Neural progenitor cell (in vitro differentiated cells): ENCODE results near the gene SRGAP2C. TPM values are rescaled to one million over a fixed set of nuclear protein-coding genes. Genes with fewer than 3 reads are reported as not detected.
A peak's percentile ranks its signal among the peaks of the same experiment; 100 is the strongest.
"Not testable (repeated sequence)": the region's sequence is repeated elsewhere in the genome, so short reads cannot be mapped to it uniquely, and the experiment has no call there.

ENCODE experiments used
- DNase-seq: peaks from one replicate; pipeline ENCODE4 v3.0.0-alpha.2; 2016; ENCODE audit warnings: low spot score
- H2AFZ ChIP-seq: fragments of 200-600 bp; sonication (generic); replicated peaks from 2 replicates; pipeline ENCODE4 v1.6.1; 2016; ENCODE audit warnings: antibody characterized with exemption
- H3F3A ChIP-seq: fragments of 200-600 bp; sonication (generic); 2 replicates; pipeline ENCODE4 v1.6.1; 2016; ENCODE audit warnings: antibody characterized with exemption, low read depth
- H3K27ac ChIP-seq: fragments of 200-600 bp; sonication (generic); 2 replicates; pipeline ENCODE4 v1.5.1; 2016; ENCODE audit warnings: mild to moderate bottlenecking
- H3K27me3 ChIP-seq: fragments of 200-600 bp; sonication (generic); 2 replicates; pipeline ENCODE4 v1.6.1; 2016; ENCODE audit warnings: mild to moderate bottlenecking, moderate library complexity
- H3K36me3 ChIP-seq: fragments of 200-600 bp; sonication (generic); 2 replicates; pipeline ENCODE4 v1.5.1; 2016
- H3K4me1 ChIP-seq: fragments of 200-600 bp; sonication (generic); 2 replicates; pipeline ENCODE4 v1.6.1; 2016; ENCODE audit warnings: mixed run types
- H3K4me2 ChIP-seq: fragments of 200-600 bp; sonication (generic); 2 replicates; pipeline ENCODE4 v1.6.1; 2016
- H3K4me3 ChIP-seq: fragments of 200-600 bp; sonication (generic); 2 replicates; pipeline ENCODE4 v1.5.1; 2016
- H3K79me2 ChIP-seq: fragments of 200-600 bp; sonication (generic); 2 replicates; pipeline ENCODE4 v1.6.1; 2016; ENCODE audit warnings: low read depth
- H3K9ac ChIP-seq: fragments of 200-600 bp; sonication (generic); 2 replicates; pipeline ENCODE4 v1.6.1; 2016
- H3K9me3 ChIP-seq: fragments of 200-600 bp; sonication (generic); 2 replicates; pipeline ENCODE4 v1.5.1; 2016; ENCODE audit warnings: low read depth
- H4K20me1 ChIP-seq: fragments of 200-600 bp; sonication (generic); 2 replicates; pipeline ENCODE4 v1.6.1; 2016; ENCODE audit warnings: low read depth
- H3K27ac Mint-ChIP-seq: 3 replicates; pipeline ENCODE4 v1.8.0; 2021; ENCODE audit warnings: mixed read lengths
- H3K27me3 Mint-ChIP-seq: 2 replicates; pipeline ENCODE4 v1.8.0; 2022; ENCODE audit warnings: low read depth, mild to moderate bottlenecking, inconsistent platforms, moderate library complexity, mixed read lengths; ENCODE audit not compliant: insufficient read depth
- H3K36me3 Mint-ChIP-seq: 3 replicates; pipeline ENCODE4 v1.8.0; 2021; ENCODE audit warnings: mixed read lengths
- H3K4me1 Mint-ChIP-seq: 3 replicates; pipeline ENCODE4 v1.8.0; 2021; ENCODE audit warnings: mixed read lengths
- H3K4me3 Mint-ChIP-seq: 3 replicates; pipeline ENCODE4 v1.8.0; 2021; ENCODE audit warnings: mild to moderate bottlenecking, moderate library complexity, mixed read lengths
- H3K9me3 Mint-ChIP-seq: 3 replicates; pipeline ENCODE4 v1.8.0; 2020; ENCODE audit warnings: mixed read lengths
- total RNA-seq: library from RNA; depleted of rRNA; stranded (reverse); fragments of >200 nt; gene quantifications from 2 replicates; pipeline ENCODE4 v1.2.3, GENCODE V29; 2015; ENCODE audit warnings: low replicate concordance

Gene SRGAP2C
- total RNA-seq, 1 donor from 2014 or later = 26.8 TPM

- not testable (repeated sequence) for H4K20me1 ChIP-seq, H3K4me3 ChIP-seq, H3K27me3 ChIP-seq, H3K9ac ChIP-seq, H3K27ac ChIP-seq, H3K9me3 ChIP-seq, H3K36me3 ChIP-seq, H3K4me2 ChIP-seq, H3K79me2 ChIP-seq, H3K4me1 ChIP-seq, H3K9me3 Mint-ChIP-seq, H3K4me1 Mint-ChIP-seq, H3K27ac Mint-ChIP-seq, H3K36me3 Mint-ChIP-seq, H3K4me3 Mint-ChIP-seq, H3K27me3 Mint-ChIP-seq, H3F3A ChIP-seq, H2AFZ ChIP-seq, DNase-seq
These were observed 194.0 kb downstream of the SRGAP2C start for GRCh38 chr1:121378757-121379156.

DNA sequence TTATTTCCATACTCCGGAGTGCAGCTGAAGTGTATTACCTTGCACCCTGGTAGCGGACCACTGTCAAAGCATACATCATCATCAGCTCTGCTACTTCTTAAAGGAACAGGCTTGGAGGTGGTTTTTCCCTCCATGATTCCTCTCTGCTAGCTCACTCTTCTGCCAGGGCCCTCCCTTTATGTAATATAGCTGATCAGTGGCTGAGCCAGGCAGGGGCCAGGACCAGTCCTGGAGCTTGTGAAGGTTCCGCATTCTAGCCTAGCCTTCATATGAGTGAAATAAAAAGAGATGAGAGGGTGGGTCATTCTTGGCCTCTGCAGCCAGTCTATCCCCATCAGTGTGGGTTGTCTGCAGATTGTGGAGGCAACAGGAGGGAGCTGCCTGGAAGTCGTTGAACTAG is 200.0 kb downstream of the SRGAP2C start:
- H3K4me2 ChIP-seq, H2AFZ ChIP-seq, H3K9me3 ChIP-seq, H3K27ac ChIP-seq, H3K9me3 Mint-ChIP-seq, H3K27ac Mint-ChIP-seq, H3K4me1 ChIP-seq, H3K79me2 ChIP-seq, H3F3A ChIP-seq, DNase-seq, H3K36me3 ChIP-seq, H4K20me1 ChIP-seq, H3K27me3 Mint-ChIP-seq, H3K4me3 Mint-ChIP-seq, H3K27me3 ChIP-seq, H3K4me1 Mint-ChIP-seq, H3K9ac ChIP-seq, H3K36me3 Mint-ChIP-seq, H3K4me3 ChIP-seq: not testable (repeated sequence)

- DNase-seq, H3K36me3 ChIP-seq, H3K36me3 Mint-ChIP-seq, H3K4me1 ChIP-seq, H3K27ac Mint-ChIP-seq, H2AFZ ChIP-seq, H3K4me3 ChIP-seq, H3F3A ChIP-seq, H3K9ac ChIP-seq, H3K27ac ChIP-seq, H3K4me3 Mint-ChIP-seq, H3K79me2 ChIP-seq, H4K20me1 ChIP-seq, H3K9me3 Mint-ChIP-seq, H3K27me3 Mint-ChIP-seq, H3K4me2 ChIP-seq, H3K4me1 Mint-ChIP-seq, H3K9me3 ChIP-seq, H3K27me3 ChIP-seq: not testable (repeated sequence)
These were observed 200.4 kb downstream of the SRGAP2C start for GRCh38 chr1:121385162-121385561.

- H3K36me3 Mint-ChIP-seq, H3K79me2 ChIP-seq, H3K9me3 ChIP-seq, H3K9me3 Mint-ChIP-seq, H3K4me3 Mint-ChIP-seq, H3K27me3 ChIP-seq, H3K27ac ChIP-seq, H3K4me3 ChIP-seq, H3K27me3 Mint-ChIP-seq, H4K20me1 ChIP-seq, H3K4me1 Mint-ChIP-seq, H3K4me2 ChIP-seq, H3K36me3 ChIP-seq, H3K9ac ChIP-seq, H2AFZ ChIP-seq, H3K4me1 ChIP-seq, H3F3A ChIP-seq, H3K27ac Mint-ChIP-seq, DNase-seq: not testable (repeated sequence)
These were observed 201.0 kb downstream of the SRGAP2C start for GRCh38 chr1:121385563-121386288.

GRCh38 chr1:121386319-121386948 is 201.7 kb downstream of the SRGAP2C start:
- H3K4me1 ChIP-seq, H3K4me2 ChIP-seq, H3K27ac ChIP-seq, H3K4me3 ChIP-seq, H3K27ac Mint-ChIP-seq, H3K27me3 Mint-ChIP-seq, H3K36me3 Mint-ChIP-seq, H3F3A ChIP-seq, H3K36me3 ChIP-seq, H3K79me2 ChIP-seq, H3K4me3 Mint-ChIP-seq, H4K20me1 ChIP-seq, H3K4me1 Mint-ChIP-seq, H3K27me3 ChIP-seq, H3K9me3 ChIP-seq, H2AFZ ChIP-seq, DNase-seq, H3K9ac ChIP-seq, H3K9me3 Mint-ChIP-seq: not testable (repeated sequence)

DNA sequence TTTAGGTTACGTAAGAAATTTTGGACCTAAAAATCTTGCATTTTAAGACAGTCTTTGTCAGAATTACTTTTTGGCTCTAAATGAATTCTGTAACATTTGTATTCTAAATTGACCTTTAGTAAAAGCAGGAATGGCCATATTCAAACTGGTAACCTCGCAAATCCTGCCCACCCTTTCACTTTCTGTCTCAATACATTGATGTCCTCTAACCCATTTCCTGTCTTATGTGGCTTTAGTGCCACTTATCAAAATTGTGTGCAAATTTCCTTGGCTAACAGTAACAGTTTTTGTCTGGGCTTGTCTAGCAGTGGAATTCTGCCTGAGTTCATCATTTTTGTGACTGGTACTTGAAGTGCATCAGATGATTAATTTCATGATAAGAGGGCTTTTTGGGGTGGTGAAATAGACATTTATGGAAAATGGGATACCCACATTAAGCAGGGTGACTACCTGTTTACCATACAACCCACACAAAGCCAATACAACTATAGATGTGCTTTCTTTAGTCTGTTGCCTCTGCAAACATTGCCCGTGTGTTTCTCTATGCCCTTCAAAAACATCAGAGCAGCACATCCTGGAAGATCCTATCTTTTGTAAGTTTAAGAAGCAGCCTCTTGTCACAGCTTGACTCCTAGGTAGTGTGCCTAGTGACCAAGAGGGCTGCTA is 205.3 kb downstream of the SRGAP2C start:
- H3K36me3 Mint-ChIP-seq, H3K4me2 ChIP-seq, H3K36me3 ChIP-seq, H3K9ac ChIP-seq, H3K4me1 Mint-ChIP-seq, H3K27me3 Mint-ChIP-seq, H2AFZ ChIP-seq, H3K4me1 ChIP-seq, H3F3A ChIP-seq, H3K27ac ChIP-seq, H4K20me1 ChIP-seq, H3K27ac Mint-ChIP-seq, DNase-seq, H3K4me3 Mint-ChIP-seq, H3K9me3 ChIP-seq, H3K9me3 Mint-ChIP-seq, H3K79me2 ChIP-seq, H3K4me3 ChIP-seq, H3K27me3 ChIP-seq: not testable (repeated sequence)

DNA sequence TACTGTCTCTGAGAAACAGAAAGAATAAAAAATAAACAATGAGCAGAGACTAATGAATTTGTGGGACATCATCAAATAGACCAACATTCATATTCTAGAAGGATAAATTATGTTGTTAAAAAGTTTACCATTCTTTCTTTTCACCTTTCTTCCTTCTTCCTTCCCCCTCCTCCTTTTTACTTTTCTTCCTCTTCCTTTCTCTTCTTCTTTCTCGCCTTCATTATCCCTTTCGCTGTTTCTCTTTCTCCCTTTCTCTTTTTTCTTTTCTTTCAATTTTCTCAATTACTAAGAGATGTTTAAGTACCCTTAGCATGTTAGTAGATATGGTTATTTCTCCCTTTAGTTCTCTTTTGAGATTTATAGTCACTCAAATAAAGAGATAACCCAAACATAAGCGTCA is 207.4 kb downstream of the SRGAP2C start:
- H3K4me2 ChIP-seq, H3K4me3 Mint-ChIP-seq, H3K27ac Mint-ChIP-seq, H3K4me1 ChIP-seq, H2AFZ ChIP-seq, H3K79me2 ChIP-seq, H3K9ac ChIP-seq, H3K4me3 ChIP-seq, H3K36me3 ChIP-seq, H3F3A ChIP-seq, H3K4me1 Mint-ChIP-seq, H3K9me3 ChIP-seq, H3K27me3 Mint-ChIP-seq, H4K20me1 ChIP-seq, H3K36me3 Mint-ChIP-seq, DNase-seq, H3K9me3 Mint-ChIP-seq, H3K27ac ChIP-seq: not testable (repeated sequence)
- peaks cover 16% of the 10 kb centered on the region for H3K27me3 ChIP-seq

DNA sequence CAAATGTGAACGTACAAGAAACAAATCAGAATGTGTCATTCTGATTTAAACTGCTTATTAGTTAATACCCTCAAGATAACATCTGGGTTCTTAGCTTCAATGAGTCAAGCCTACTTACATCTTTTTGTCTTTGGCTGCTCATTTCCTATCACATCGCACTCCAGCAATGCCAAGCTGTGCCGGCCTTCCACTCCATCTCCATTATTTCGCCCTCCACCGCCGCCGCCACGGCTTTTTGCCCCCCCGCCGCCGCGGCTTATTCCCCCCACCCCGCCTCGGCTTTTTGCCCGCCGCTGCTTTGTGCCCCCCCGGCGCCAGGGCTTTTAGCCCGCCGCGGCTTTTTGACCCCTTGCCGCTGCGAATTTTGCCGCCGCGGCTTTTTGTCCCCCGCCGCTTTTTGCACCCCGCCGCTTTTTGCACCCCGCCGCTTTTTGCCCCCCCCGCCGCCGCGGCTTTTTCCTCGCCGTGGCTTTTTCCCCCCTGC is 211.0 kb downstream of the SRGAP2C start:
- H3F3A ChIP-seq, H3K9me3 Mint-ChIP-seq, H3K9ac ChIP-seq, H3K36me3 ChIP-seq, H3K4me1 Mint-ChIP-seq, H4K20me1 ChIP-seq, H2AFZ ChIP-seq, H3K4me1 ChIP-seq, H3K79me2 ChIP-seq, H3K36me3 Mint-ChIP-seq, H3K9me3 ChIP-seq, H3K27ac ChIP-seq, H3K27ac Mint-ChIP-seq, H3K27me3 Mint-ChIP-seq: not testable (repeated sequence)
- H3K4me3 ChIP-seq = peak overlapping the region; percentile 83
- peaks cover 20% of the 10 kb centered on the region for H3K27me3 ChIP-seq
- peak overlapping the region; percentile 85 for H3K4me3 Mint-ChIP-seq
- peak; percentile 61 for DNase-seq
- peak overlapping the region; percentile 52 for H3K4me2 ChIP-seq
